Endometrial microvascular endothelial cells (primary cell): ENCODE measurements around the gene KCNIP3. TPM values are rescaled to one million over a fixed set of nuclear protein-coding genes. Genes with fewer than 3 reads are reported as not detected.
"Not testable (repeated sequence)": the region's sequence is repeated elsewhere in the genome, so short reads cannot be mapped to it uniquely, and the experiment has no call there.

Experiments used
- in situ Hi-C: cut with HindIII; loops from 2 replicates; pipeline ENCODE4 v1.10.0; 2017; ENCODE audit warnings: low sequenced_read_pairs, low pct_unique_long_range_greater_than_20kb; ENCODE audit errors: inconsistent ontology term
- total RNA-seq: library from RNA; depleted of rRNA; stranded (reverse); fragments of >200 nt; gene quantifications from one replicate; pipeline ENCODE4 v1.2.3, GENCODE V29; 2015; ENCODE audit errors: inconsistent ontology term

The KCNIP3 gene
- total RNA-seq, 1 donor from 2014 or later = not detected

- in situ Hi-C loops = not testable (repeated sequence)
Measured at GRCh38 chr2:95414015-95414594, 117.0 kb downstream of the KCNIP3 start.

GRCh38 chr2:95415138-95415537 lies 118.0 kb downstream of the KCNIP3 start:
- in situ Hi-C loops = not testable (repeated sequence)

- in situ Hi-C loops = not testable (repeated sequence)
Measured at GRCh38 chr2:95415561-95415960, 118.4 kb downstream of the KCNIP3 start.

- in situ Hi-C loops = not testable (repeated sequence)
Measured at GRCh38 chr2:95427196-95427867, 130.2 kb downstream of the KCNIP3 start.

GRCh38 chr2:95429748-95430467 lies 132.8 kb downstream of the KCNIP3 start:
- in situ Hi-C loops = not testable (repeated sequence)

GRCh38 chr2:95433373-95433772 lies 136.2 kb downstream of the KCNIP3 start:
- in situ Hi-C loops = not testable (repeated sequence)

- in situ Hi-C loops = not testable (repeated sequence)
Measured at GRCh38 chr2:95433973-95434372, 136.8 kb downstream of the KCNIP3 start.

- in situ Hi-C loops = not testable (repeated sequence)
Measured at GRCh38 chr2:95434507-95435076, 137.4 kb downstream of the KCNIP3 start.

GRCh38 chr2:95435162-95435871 lies 138.2 kb downstream of the KCNIP3 start:
- in situ Hi-C loops = not testable (repeated sequence)

Other genes starting within 250 kb of the KCNIP3 start
- gene MRPS5, start 175.5 kb upstream of the KCNIP3 start, total RNA-seq = 36.3 TPM
- 16.5 TPM for gene ZNF514, start 137.5 kb upstream of the KCNIP3 start, total RNA-seq
- gene ZNF2, start 131.5 kb upstream of the KCNIP3 start, total RNA-seq = 8.0 TPM
- gene ZNF892, start 89.8 kb upstream of the KCNIP3 start, total RNA-seq = 0.46 TPM
- gene PROM2, start 22.9 kb upstream of the KCNIP3 start, total RNA-seq = not detected
- 35.2 TPM for gene FAHD2A, start 105.4 kb downstream of the KCNIP3 start, total RNA-seq
- not detected for gene TRIM43B, start 187.4 kb downstream of the KCNIP3 start, total RNA-seq